Limb (tissue), 2 donors: Measurements from ENCODE around the gene METTL16.
A peak's percentile ranks its signal among the peaks of the same experiment; 100 is the strongest.

Source experiments
- DNase-seq, 2 donors: peaks; one replicate each; pipeline ENCODE4 v3.0.0-alpha.2; 2016; ENCODE audit errors: extremely low spot score in 2 of 2

The METTL16 gene

GRCh38 chr17:2395258-2396181, 116.2 kb downstream of the METTL16 start:
- DNase-seq: no peak

GRCh38 chr17:2394775-2395201, 116.9 kb downstream of the METTL16 start:
- DNase-seq: no peak

- DNase-seq: no peak
Observed at GRCh38 chr17:2393954-2394749, 117.5 kb downstream of the METTL16 start.

GRCh38 chr17:2393174-2393953, 118.3 kb downstream of the METTL16 start:
- peak; percentile 88 to 94 for DNase-seq

GRCh38 chr17:2392252-2393173, 119.2 kb downstream of the METTL16 start:
- DNase-seq: peak; percentile 93 to 98

- DNase-seq: no peak
Observed at GRCh38 chr17:2391597-2392251, 120.0 kb downstream of the METTL16 start.

GRCh38 chr17:2390199-2390836, 121.4 kb downstream of the METTL16 start:
- peak in 1 of 2 donors; percentile 39 for DNase-seq

- DNase-seq: no peak
Observed at GRCh38 chr17:2388683-2389055, 123.0 kb downstream of the METTL16 start.

GRCh38 chr17:2388020-2388682, 123.5 kb downstream of the METTL16 start:
- no peak for DNase-seq

- DNase-seq: no peak
Observed at GRCh38 chr17:2387086-2388019, 124.3 kb downstream of the METTL16 start.

- DNase-seq: no peak
Observed at GRCh38 chr17:2386400-2387085, 125.1 kb downstream of the METTL16 start.

GRCh38 chr17:2385240-2386210, 126.2 kb downstream of the METTL16 start:
- no peak for DNase-seq

- no peak for DNase-seq
Observed at GRCh38 chr17:2384439-2385127, 127.1 kb downstream of the METTL16 start.

GRCh38 chr17:2383628-2384167, 128.0 kb downstream of the METTL16 start:
- DNase-seq: no peak
